DLD1 (cell line): ENCODE measurements around the gene DST.

Experiments
- in situ Hi-C: cut with HindIII; loops from 2 replicates; pipeline ENCODE4 v1.10.0; 2017; ENCODE audit warnings: low sequenced_read_pairs

DST gene

GRCh38 chr6:56625356-56625755, 17.3 kb downstream of the DST start:
- in situ Hi-C loops = no loop called here

GRCh38 chr6:56624728-56625069, 18.0 kb downstream of the DST start:
- in situ Hi-C loops = loop anchor here (25.0 kb wide), 1 partner anchor 262 kb away; no protein-coding TSS in a partner anchor

GRCh38 chr6:56624046-56624727, 18.5 kb downstream of the DST start:
- in situ Hi-C loops = loop anchor here (25.0 kb wide), 1 partner anchor 262 kb away; no protein-coding TSS in a partner anchor

DNA sequence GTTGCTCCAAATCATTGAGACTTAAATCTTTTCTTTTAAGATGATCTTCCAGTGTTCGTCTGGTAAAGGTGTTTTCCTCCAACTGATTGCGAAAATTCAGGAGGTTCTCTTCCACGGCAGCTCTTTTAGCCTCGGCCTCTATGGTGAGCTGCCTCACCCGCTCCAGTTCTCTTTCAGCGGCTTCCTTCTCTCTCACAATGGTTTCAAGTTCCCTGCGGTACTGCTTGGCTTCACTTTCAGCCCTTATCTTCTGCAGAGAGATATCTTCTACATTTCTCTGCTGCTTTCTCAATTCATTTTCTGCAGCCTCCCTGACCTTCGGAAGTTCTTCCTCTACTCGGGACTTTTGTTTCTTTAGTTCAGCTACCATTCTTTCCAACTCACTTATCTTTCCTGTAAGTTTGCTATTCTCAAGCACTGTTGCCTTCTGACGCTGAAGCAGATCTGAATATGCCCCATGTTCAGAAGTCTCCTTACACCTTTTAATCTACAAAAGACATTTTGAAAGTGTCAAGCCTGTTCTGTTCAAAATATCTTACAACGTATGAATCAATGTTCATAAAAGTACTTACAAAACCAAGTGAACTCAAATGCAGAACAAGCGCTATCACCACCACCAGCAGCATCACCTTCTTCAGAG, 22.3 kb downstream of the DST start:
- in situ Hi-C loops = loop anchor here (25.0 kb wide), 1 partner anchor 258 kb away; no protein-coding TSS in a partner anchor

- in situ Hi-C loops = loop anchor here (25.0 kb wide), 1 partner anchor 256 kb away; no protein-coding TSS in a partner anchor
Observed at GRCh38 chr6:56618050-56618449, 24.6 kb downstream of the DST start.

DNA sequence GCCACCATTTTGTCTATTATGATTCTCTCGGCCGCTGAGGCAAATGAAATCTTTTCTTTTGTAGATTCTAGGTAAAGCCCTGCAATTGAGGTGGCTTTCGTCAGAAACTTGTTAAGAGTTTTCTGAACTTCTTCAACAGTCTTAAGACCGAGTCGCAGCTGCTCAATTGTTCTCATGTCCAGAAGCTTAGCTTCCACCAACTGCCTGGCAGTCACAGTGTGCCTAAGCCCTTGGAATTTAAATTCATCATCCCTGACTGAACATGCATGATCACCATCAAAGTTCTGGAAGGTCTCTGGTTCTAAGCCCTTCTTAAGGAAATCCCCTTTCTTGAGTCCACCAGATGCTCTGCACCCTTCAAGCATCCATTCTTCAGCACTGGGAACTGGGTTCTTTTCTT, 25.7 kb downstream of the DST start:
- in situ Hi-C loops = loop anchor here (25.0 kb wide), 1 partner anchor 255 kb away; no protein-coding TSS in a partner anchor

- in situ Hi-C loops = loop anchor here (25.0 kb wide), 1 partner anchor 251 kb away; no protein-coding TSS in a partner anchor
Observed at GRCh38 chr6:56613247-56613851, 29.3 kb downstream of the DST start.

GRCh38 chr6:56608332-56608731, 34.4 kb downstream of the DST start:
- in situ Hi-C loops = loop anchor here (25.0 kb wide), 1 partner anchor 246 kb away; no protein-coding TSS in a partner anchor

- in situ Hi-C loops = loop anchor here (25.0 kb wide), 1 partner anchor 245 kb away; no protein-coding TSS in a partner anchor
Observed at GRCh38 chr6:56607111-56607752, 35.5 kb downstream of the DST start.

DNA sequence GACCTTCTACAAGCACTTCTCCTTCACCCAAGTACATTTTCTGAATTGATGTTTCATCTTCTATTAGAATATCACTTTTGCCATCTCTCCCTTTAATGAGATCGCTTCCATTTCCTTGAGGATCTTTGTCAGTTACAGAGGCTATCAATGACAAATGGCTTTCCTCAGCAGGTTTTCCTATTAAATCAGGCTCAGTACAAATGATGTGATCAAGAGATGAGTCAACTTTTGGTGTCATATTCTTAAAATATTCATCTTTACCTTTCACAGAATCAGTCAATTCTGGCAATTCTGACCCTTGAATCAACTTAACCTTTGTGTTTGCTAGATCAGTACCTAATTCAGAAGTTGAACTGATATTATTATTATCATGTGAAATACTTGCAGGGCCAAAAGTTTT, 37.3 kb downstream of the DST start:
- in situ Hi-C loops = loop anchor here (25.0 kb wide), 1 partner anchor 243 kb away; no protein-coding TSS in a partner anchor

- in situ Hi-C loops = loop anchor here (25.0 kb wide), 1 partner anchor 242 kb away; no protein-coding TSS in a partner anchor
Observed at GRCh38 chr6:56604186-56604585, 38.5 kb downstream of the DST start.

- in situ Hi-C loops = loop anchor here (25.0 kb wide), 1 partner anchor 239 kb away; no protein-coding TSS in a partner anchor
Observed at GRCh38 chr6:56601390-56601789, 41.3 kb downstream of the DST start.

DNA sequence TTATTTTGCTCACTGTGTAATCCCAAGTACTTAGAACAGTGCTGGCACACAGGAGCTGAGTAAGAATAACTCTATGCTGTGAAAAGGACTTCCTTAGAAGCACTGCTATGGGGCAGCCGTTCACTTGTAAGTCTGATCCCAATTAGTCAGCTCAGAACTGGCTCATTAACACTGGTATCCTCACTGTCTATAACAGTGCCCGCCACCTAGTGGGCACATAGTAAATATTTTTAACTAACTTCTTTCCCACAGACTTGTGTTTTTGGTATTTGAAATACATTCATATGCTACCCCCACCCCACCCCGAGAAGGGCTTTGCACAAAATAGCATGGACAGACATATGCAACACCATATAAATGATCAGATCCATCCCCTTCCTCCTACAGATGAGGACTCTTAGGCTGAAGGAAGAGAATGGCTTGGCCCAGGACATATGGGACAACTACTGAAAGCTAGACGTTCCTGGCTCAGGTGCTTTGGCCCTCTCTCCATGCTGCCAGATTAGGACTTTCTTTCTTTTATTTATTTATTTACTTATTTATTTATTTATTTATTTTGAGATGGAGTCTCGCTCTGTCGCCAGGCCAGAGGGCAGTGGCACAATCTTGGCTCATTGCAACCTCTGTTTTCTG, 47.1 kb downstream of the DST start:
- in situ Hi-C loops = no loop called here

GRCh38 chr6:56594699-56595098, 48.0 kb downstream of the DST start:
- in situ Hi-C loops = no loop called here

DNA sequence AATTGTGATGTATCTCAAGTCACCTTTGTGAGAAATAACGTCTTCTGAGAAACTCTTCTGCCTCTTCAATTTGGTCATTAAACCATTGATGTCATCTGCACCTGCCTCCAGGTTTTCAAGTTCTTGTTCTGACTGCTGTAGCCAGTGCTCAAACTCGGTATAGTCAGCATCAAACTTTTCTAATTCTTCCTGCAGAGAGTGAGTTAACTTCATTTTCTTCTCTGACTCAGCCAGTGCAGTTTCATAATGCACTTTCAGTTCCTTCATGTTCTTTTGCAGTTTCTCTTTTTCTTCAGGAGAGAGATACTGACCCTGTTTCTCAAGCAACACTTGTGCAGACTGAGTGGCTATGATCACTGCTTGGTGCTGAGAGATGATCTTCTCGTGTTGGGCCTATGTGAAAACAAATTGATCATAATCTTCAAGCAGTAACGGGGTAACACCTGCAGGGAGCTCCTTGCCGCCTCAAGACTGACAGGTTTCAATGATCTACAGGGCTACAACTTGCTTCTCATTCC, 48.8 kb downstream of the DST start:
- in situ Hi-C loops = no loop called here

DNA sequence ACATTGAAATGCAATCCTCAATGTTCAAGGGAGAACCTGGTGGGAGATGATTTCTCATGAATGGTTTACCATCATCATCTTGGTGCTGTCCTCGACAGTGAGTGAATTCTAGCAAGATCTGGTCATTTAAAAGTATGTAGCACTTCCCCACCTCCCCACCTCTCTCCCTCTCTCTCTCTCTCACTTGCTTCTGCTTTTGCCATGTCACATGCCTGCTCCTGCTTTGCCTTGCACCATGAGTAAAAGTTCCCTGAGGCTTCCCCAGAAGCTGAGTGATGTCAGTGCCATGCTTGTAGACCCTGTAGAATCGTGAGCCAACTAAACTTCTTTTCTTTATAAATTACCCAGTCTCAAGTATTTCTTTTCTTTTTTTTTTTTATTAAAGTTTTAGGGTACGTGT, 60.5 kb downstream of the DST start:
- in situ Hi-C loops = no loop called here

DNA sequence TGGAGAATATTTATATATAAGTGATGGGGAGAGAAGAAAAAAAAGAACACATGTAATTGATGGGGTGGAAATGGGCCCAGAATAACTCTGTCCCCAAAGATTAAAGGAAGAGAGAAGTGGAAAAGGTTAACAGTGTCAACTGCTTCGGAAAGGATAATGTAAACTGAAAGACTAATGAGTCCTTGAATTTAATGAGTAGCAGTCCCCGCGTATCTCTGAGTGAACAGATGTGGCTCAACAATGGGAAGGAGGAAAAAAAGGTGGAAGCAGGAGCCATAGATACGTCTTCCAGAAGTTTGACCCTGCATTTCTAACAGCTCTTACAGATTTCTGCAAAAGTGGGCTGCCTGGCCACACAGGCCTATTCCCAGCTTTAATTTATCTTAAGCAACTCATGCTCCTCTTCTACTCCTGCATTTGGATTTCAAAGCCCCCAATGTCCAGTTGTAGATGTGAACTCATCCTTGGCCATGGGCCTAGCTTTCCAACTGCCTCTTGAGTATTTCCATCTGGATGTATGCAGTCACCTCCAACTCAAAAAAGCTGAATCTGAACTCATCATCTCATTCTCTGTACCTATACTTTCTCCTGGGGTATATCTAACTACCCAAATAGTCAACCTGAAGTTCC, 61.3 kb downstream of the DST start:
- in situ Hi-C loops = no loop called here

GRCh38 chr6:56580271-56580670, 62.4 kb downstream of the DST start:
- in situ Hi-C loops = no loop called here

- in situ Hi-C loops = no loop called here
Observed at GRCh38 chr6:56579155-56579851, 63.4 kb downstream of the DST start.
